Measurements from ENCODE around the gene TNIP1. TPM values are rescaled to one million over a fixed set of nuclear protein-coding genes. Genes with fewer than 3 reads are reported as not detected.

Gene TNIP1
- total and polyA plus RNA-seq, 12 donors: 36.6 to 129 (median 93.2) TPM

GRCh38 chr5:151088986-151089385 is 8.2 kb upstream of the TNIP1 start:
- 72 to 79% (median 75%) methylated on average over 3 to 4 of the region's 4 CpGs for WGBS, 4 donors
- peaks cover 9 to 29% of the 10 kb centered on the region in 2 donors for H3K4me1 ChIP-seq (replicated peaks in 1 of 2)
- intact Hi-C loops (cut with DNase I): no loop called here

GRCh38 chr5:151087486-151087885 is 6.7 kb upstream of the TNIP1 start:
- WGBS, 4 donors: 94 to 96% (median 96%) methylated on average over 5 to 7 of the region's 7 CpGs
- DNase-seq: no peak
- no peaks in the 10 kb centered on the region for H3K36me3 ChIP-seq (replicated peaks in 1 of 2)
- H3K27ac ChIP-seq: no peak overlapping the region
- no peaks in the 10 kb centered on the region for H3K27me3 ChIP-seq
- TF ChIP-seq CTCF (IDR thresholded peaks at IDR 0.05): no peak
- TF ChIP-seq POLR2A (IDR thresholded peaks at IDR 0.05): no peak
- intact Hi-C loops (cut with DNase I): no loop called here
- H3K4me1 ChIP-seq (replicated peaks in 1 of 2): peaks cover 0 to 16% of the 10 kb centered on the region in 2 donors
- no peaks in the 10 kb centered on the region for H3K9me3 ChIP-seq (replicated peaks in 1 of 3)
- no peak overlapping the region for H3K4me3 ChIP-seq

More at GRCh38 chr5:151088986-151089385, 8.2 kb upstream of the TNIP1 start:
- TF ChIP-seq CTCF (IDR thresholded peaks at IDR 0.05): no peak
- TF ChIP-seq POLR2A (IDR thresholded peaks at IDR 0.05): no peak
- no peak overlapping the region for H3K27ac ChIP-seq
- DNase-seq: no peak
- no peaks in the 10 kb centered on the region for H3K36me3 ChIP-seq (replicated peaks in 1 of 2)
- H3K9me3 ChIP-seq (replicated peaks in 1 of 3): no peaks in the 10 kb centered on the region
- H3K27me3 ChIP-seq: no peaks in the 10 kb centered on the region
- H3K4me3 ChIP-seq: no peak overlapping the region

- Histone ChIP-seq H3K27ac (no peak overlapping the region), H3K27me3 (no peaks in the 10 kb centered on the region), H3K36me3 (replicated peaks in 1 of 2) (no peaks in the 10 kb centered on the region), H3K9me3 (replicated peaks in 1 of 3) (no peaks in the 10 kb centered on the region), H3K4me3 (no peak overlapping the region), H3K4me1 (replicated peaks in 1 of 2) (peaks cover under 1 to 21% of the 10 kb centered on the region in 2 donors)
- intact Hi-C loops (cut with DNase I): no loop called here
- DNase-seq: no peak
- TF ChIP-seq CTCF (IDR thresholded peaks at IDR 0.05): no peak
- TF ChIP-seq POLR2A (IDR thresholded peaks at IDR 0.05): no peak
- WGBS, 4 donors: 74 to 87% (median 81%) methylated on average over 2 to 10 of the region's 10 CpGs
Measured at GRCh38 chr5:151086905-151087360, 6.1 kb upstream of the TNIP1 start.

- Histone ChIP-seq H3K4me1 (replicated peaks in 1 of 2) (peaks cover 6 to 26% of the 10 kb centered on the region in 2 donors), H3K27ac (peak overlapping the region; percentile 39 to 84 (median 50)), H3K4me3 (no peak overlapping the region), H3K27me3 (no peaks in the 10 kb centered on the region), H3K36me3 (replicated peaks in 1 of 2) (no peaks in the 10 kb centered on the region), H3K9me3 (replicated peaks in 1 of 3) (no peaks in the 10 kb centered on the region)
- TF ChIP-seq CTCF (IDR thresholded peaks at IDR 0.05) (no peak), POLR2A (IDR thresholded peaks at IDR 0.05) (no peak)
- WGBS, 4 donors: 66 to 73% (median 67%) methylated on average over 4 to 6 of the region's 6 CpGs
- intact Hi-C loops (cut with DNase I): no loop called here
- no peak for DNase-seq
Measured at GRCh38 chr5:151086192-151086869, 5.5 kb upstream of the TNIP1 start.

Measured in adrenal gland (tissue), 12 donors.